IPS-18c (cell line): ENCODE results near the gene ITPR3.

Experiments
- H3K4me3 ChIP-seq: 2 replicates; pipeline ENCODE4 v1.7.0; 2013; ENCODE audit warnings: low read depth, mild to moderate bottlenecking, low read length, moderate library complexity; ENCODE audit not compliant: insufficient read depth
- H3K9me3 ChIP-seq: one replicate; pipeline ENCODE4 v1.6.1; 2013; ENCODE audit warnings: mild to moderate bottlenecking, low read length, moderate library complexity; ENCODE audit not compliant: control insufficient read depth, insufficient read depth

The ITPR3 gene

GRCh38 chr6:33670971-33671743 is 50.0 kb downstream of the ITPR3 start:
- H3K9me3 ChIP-seq = peaks cover 2% of the 10 kb centered on the region
- no peak overlapping the region for H3K4me3 ChIP-seq

- H3K9me3 ChIP-seq = peaks cover 2% of the 10 kb centered on the region
- H3K4me3 ChIP-seq = no peak overlapping the region
These were observed 50.6 kb downstream of the ITPR3 start for GRCh38 chr6:33671744-33672072.

DNA sequence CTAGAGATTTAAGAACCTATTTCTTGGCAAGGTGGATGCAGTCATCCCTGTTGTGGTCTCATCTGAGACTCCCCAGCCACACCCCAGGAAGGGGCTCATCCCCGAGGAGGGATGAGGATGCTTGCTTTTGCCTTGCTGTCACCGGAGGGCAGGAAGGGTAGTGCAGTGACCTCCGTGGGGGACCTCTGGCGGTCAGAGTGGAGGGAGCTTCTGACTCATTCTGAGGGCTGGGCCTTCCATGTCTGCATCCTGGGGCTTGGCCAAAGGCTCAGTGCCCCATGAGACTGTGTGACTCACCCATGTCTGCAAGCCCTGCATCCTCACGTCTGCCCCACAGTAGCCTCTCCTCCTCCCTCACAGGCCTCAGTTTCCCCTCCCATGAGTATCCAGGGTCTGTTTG is 51.7 kb downstream of the ITPR3 start:
- H3K9me3 ChIP-seq = peaks cover 2% of the 10 kb centered on the region
- H3K4me3 ChIP-seq = no peak overlapping the region

DNA sequence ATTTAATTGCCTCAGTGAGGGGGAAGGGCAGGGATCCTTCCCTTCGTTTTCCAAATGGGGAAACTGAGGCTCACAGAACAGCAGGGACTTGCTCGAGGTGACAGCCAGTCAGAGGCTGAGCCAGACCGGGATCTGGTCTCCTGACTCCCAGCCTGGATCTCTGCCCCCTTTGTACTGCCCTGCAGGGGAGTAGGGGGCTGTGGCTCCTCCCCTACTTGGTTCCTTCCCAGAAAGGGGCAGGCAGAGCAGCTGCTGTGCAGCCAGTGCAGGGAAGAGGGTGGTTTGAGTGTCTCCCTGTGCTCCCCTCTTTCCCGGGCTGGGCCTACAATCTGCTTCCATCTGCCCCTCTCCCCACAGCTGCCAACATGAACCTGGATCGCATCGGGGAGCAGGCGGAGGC is 52.7 kb downstream of the ITPR3 start:
- H3K4me3 ChIP-seq = no peak overlapping the region
- H3K9me3 ChIP-seq = no peaks in the 10 kb centered on the region

- H3K4me3 ChIP-seq = no peak overlapping the region
These were observed 54.8 kb downstream of the ITPR3 start for GRCh38 chr6:33675968-33676367.

DNA sequence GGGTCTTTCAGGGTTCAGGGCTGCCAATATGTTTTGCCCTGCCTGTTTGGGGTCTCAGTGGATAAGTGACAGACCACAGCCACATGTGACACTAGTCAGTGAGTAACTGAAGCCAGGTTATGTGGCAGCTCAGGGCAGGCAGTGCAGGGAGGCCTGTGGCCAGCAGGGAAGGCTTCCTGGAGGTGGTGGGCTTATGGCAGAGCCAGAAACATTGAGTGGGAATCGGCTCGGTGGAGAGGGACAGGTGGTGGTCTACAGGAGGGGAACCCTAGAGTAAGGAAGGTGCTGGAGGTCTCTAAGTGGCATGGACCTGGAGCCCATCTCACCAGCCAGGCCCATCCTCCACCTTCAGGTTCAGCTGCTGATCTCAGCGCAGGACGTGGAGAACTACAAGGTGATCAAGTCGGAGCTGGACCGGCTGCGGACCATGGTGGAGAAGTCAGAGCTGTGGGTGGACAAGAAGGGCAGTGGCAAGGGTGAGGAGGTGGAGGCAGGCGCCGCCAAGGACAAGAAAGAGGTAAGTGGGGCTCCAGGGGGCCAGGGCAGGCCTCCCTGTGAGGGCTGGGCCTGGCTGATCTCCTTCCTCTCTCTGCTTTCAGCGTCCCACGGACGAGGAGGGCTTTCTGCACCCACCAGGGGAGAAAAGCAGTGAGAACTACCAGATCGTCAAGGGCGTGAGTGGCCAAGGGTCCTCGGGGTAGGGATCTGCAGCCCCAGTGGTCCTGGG is 55.5 kb downstream of the ITPR3 start:
- no peaks in the 10 kb centered on the region for H3K9me3 ChIP-seq
- no peak overlapping the region for H3K4me3 ChIP-seq

More at GRCh38 chr6:33675968-33676367, 54.8 kb downstream of the ITPR3 start:
- H3K9me3 ChIP-seq = no peaks in the 10 kb centered on the region

GRCh38 chr6:33677143-33677660 is 56.1 kb downstream of the ITPR3 start:
- Histone ChIP-seq H3K9me3 (no peaks in the 10 kb centered on the region), H3K4me3 (no peak overlapping the region)

- no peak overlapping the region for H3K4me3 ChIP-seq
- H3K9me3 ChIP-seq = no peaks in the 10 kb centered on the region
These were observed 56.6 kb downstream of the ITPR3 start for GRCh38 chr6:33677689-33678088.

DNA sequence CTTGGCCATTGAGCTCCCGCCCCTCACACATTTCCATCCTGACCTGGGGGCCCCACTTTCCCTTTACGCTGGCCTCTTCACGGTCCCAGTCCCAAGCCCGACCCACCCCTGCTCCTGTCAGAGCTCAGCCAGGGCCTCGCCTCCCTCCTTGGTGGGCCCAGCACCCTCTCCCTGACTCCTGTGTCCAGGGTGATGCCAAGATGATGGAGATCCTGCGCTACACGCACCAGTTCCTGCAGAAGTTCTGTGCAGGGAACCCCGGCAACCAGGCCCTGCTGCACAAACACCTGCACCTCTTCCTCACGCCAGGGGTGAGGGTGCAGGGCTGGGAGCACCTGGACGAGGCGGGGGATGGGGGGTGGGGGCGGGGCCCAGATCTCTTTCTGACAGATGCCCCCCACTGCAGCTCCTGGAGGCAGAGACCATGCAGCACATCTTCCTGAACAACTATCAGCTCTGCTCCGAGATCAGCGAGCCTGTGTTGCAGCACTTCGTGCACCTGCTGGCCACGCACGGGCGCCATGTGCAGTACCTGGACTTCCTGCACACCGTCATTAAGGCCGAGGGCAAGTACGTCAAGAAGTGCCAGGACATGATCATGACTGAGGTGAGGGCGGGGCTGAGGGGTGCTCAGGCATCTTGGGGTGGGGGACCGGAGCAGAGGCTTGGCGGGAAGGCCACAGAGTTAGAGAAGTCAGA is 57.3 kb downstream of the ITPR3 start:
- no peaks in the 10 kb centered on the region for H3K9me3 ChIP-seq

DNA sequence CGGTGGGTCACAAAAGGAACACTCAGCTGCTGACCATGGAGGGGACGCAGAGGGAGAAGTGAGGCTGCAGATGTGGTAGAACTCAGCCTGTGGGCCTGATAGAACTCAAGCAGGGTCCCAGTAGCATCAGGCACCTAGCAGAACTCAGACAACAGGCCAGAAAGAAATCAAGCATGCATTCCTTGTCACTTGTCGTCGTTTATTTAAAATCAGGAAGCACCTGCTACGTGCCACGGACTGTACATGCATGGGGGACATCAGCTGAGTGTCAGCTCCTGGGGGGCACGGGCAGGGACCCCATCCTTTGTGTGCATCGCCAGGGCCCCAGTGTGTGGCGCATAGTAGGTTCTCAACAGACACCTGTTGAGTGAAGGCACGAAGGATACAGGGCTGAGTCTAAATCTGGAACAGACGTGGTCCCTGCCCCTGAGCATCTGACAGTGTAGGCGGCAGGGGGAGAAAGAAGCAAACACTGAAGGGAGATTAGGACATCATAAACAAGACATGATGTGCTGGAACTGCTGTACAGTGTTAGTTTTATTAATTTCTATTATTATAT is 57.9 kb downstream of the ITPR3 start:
- H3K4me3 ChIP-seq = no peak overlapping the region
- no peaks in the 10 kb centered on the region for H3K9me3 ChIP-seq

More for the DNA sequence above, 57.3 kb downstream of the ITPR3 start:
- no peak overlapping the region for H3K4me3 ChIP-seq

GRCh38 chr6:33679761-33680160 is 58.6 kb downstream of the ITPR3 start:
- no peaks in the 10 kb centered on the region for H3K9me3 ChIP-seq
- no peak overlapping the region for H3K4me3 ChIP-seq

GRCh38 chr6:33682341-33682740 is 61.2 kb downstream of the ITPR3 start:
- no peaks in the 10 kb centered on the region for H3K9me3 ChIP-seq
- H3K4me3 ChIP-seq = no peak overlapping the region

GRCh38 chr6:33683051-33683571 is 62.0 kb downstream of the ITPR3 start:
- Histone ChIP-seq H3K9me3 (no peaks in the 10 kb centered on the region), H3K4me3 (no peak overlapping the region)

DNA sequence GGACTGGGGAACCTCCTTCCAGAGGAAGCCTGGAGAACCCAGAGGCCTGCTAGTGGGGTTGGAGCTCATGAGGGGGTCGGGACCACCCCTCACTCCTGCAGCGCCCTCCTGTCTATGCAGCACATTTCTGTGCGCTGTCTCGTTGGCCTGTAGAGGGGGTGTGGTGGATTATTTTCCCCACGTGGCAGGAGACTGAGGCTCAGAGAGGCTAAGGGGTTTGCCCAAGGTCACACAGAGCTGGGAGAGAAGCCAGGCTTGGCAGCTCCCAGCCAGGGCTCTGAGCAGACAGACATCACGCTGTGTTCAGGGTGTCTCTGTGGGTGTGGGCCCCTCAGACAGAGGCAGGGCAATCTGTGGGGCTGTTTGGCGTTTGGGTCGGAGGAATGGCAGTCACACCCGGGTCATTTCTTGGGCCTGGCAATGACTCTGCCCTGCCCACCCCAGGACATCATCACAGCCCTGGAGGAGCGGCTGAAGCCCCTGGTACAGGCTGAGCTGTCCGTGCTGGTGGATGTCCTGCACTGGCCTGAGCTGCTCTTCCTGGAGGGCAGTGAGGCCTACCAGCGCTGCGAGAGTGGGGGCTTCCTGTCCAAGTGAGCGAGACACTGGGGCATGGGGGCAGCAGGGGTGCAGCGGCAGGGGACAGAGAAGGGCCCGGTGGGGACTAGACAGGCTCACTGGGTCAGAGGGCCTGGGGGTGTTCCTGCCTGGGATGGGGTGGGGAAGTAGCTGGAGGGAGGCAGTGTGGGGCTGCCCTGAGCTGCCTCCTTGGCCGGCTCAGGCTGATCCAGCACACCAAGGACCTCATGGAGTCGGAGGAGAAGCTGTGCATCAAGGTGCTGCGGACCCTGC is 62.7 kb downstream of the ITPR3 start:
- Histone ChIP-seq H3K4me3 (no peak overlapping the region), H3K9me3 (no peaks in the 10 kb centered on the region)

DNA sequence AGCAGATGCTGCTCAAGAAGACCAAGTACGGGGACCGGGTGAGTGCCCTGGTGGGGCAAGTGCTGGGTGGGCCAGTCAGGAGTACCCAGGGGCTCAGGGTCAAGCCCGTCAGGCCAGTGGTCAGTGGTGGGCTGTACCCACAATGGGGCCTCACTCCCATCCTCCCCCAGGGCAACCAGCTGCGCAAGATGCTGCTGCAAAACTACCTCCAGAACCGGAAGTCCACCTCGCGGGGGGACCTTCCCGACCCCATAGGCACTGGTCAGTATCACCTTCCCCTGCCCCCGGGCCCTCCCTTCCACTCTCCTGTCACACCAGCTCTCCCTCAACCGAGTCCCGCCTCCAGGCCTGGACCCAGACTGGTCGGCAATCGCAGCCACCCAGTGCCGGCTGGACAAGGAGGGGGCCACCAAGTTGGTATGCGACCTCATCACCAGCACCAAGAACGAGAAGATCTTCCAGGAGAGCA is 63.3 kb downstream of the ITPR3 start:
- H3K9me3 ChIP-seq = no peaks in the 10 kb centered on the region
- no peak overlapping the region for H3K4me3 ChIP-seq

DNA sequence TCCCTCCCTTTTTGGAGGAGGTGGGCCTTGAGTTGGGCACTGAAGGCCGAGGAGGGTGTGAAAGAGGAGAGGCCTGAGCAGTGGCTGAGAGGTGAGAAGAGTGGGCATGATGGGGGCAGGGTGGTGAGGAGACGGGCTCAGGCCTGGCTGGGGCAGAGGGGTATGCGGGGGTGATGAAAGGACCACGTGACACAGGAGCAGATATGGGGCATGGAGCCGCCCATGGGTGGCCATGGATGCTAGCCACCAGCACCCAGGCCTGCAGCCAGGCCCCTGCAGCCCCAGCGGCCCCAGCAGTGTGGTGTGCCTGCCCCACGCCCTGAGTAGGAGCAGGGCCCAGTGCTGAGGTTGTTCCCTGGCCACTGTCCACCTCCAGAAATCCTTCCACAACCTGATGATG is 63.9 kb downstream of the ITPR3 start:
- no peaks in the 10 kb centered on the region for H3K9me3 ChIP-seq

More for the DNA sequence above, 63.9 kb downstream of the ITPR3 start:
- no peak overlapping the region for H3K4me3 ChIP-seq
